ENCODE measurements around the gene FAM229A. TPM values are rescaled to one million over a fixed set of nuclear protein-coding genes. Genes with fewer than 3 reads are reported as not detected.

The FAM229A gene
- total RNA-seq, 1 donor from 2014 or later = 8.5 TPM

DNA sequence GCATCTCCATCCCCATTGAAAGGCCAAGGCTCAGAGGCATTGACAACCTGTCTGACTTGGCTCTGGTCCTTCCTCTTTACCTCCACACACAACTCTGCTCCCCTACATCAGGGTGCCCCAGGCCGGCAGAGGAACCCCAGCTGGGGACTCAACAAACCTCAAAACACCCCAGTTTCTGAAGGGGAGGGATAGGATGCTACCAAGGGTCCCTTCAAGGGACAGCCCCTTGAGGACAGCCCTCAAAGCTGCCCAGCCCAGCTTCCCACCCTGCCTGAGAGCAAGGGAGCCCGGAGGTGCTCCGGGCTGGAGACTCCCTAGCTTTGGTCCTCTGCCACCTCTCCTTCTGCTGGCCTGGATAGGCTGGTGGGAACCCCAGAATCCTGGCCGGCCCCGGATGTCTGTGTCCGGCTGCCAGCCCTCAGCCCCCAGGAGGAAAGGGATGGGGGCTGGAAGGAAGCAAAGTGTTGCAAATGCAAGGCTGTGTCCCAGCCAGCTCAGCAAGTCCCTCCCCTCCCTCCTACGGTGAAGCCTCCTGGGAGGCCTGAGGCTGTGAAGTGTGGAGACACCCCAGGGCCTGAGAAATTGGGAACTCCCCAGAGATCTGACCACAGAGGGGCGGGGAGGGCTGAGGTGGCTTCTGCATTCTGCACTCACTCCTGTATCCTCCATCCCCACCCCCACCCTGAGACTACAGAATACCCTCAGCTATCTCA is 25.2 kb downstream of the FAM229A start:
- H3K9me3 Mint-ChIP-seq (ENCODE audit: unreplicated experiment) = no peaks in the 10 kb centered on the region
- H3K36me3 Mint-ChIP-seq (ENCODE audit: unreplicated experiment) = peaks cover 9% of the 10 kb centered on the region
- H3K27me3 Mint-ChIP-seq (ENCODE audit: unreplicated experiment) = no peaks in the 10 kb centered on the region
- TF ChIP-seq, protein P1, sequence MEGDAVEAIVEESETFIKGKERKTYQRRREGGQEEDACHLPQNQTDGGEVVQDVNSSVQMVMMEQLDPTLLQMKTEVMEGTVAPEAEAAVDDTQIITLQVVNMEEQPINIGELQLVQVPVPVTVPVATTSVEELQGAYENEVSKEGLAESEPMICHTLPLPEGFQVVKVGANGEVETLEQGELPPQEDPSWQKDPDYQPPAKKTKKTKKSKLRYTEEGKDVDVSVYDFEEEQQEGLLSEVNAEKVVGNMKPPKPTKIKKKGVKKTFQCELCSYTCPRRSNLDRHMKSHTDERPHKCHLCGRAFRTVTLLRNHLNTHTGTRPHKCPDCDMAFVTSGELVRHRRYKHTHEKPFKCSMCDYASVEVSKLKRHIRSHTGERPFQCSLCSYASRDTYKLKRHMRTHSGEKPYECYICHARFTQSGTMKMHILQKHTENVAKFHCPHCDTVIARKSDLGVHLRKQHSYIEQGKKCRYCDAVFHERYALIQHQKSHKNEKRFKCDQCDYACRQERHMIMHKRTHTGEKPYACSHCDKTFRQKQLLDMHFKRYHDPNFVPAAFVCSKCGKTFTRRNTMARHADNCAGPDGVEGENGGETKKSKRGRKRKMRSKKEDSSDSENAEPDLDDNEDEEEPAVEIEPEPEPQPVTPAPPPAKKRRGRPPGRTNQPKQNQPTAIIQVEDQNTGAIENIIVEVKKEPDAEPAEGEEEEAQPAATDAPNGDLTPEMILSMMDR (IDR thresholded peaks at IDR 0.05) = no peak
- peak overlapping the region; percentile 51 for H3K4me3 Mint-ChIP-seq (ENCODE audit: unreplicated experiment)
- DNase-seq (ENCODE audit: extremely low spot score, unreplicated experiment) = no peak
- H3K27ac Mint-ChIP-seq (ENCODE audit: unreplicated experiment) = no peak overlapping the region
- H3K4me1 Mint-ChIP-seq (ENCODE audit: unreplicated experiment) = peaks cover 29% of the 10 kb centered on the region

DNA sequence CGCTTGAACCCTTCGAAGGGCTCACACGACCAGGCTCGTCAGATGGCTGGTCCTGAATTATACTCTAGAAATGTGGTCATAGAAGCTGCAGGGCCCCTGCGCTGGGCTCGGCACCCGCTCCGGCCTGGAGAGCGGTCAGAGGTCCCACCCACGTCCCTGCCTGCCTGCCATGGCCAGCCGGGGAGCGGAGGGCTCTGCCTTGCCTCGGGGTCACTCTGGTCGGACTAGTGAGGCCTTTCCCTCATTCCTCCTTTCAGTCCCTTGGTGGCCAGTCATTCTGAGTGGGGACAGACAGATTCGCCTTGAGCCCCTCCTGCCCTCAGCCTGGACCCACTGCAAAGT is 25.7 kb downstream of the FAM229A start:
- peaks cover 30% of the 10 kb centered on the region for H3K4me1 Mint-ChIP-seq (ENCODE audit: unreplicated experiment)
- TF ChIP-seq, protein P1 (IDR thresholded peaks at IDR 0.05) = no peak
- H3K9me3 Mint-ChIP-seq (ENCODE audit: unreplicated experiment) = no peaks in the 10 kb centered on the region
- H3K27me3 Mint-ChIP-seq (ENCODE audit: unreplicated experiment) = no peaks in the 10 kb centered on the region
- H3K27ac Mint-ChIP-seq (ENCODE audit: unreplicated experiment) = no peak overlapping the region
- peaks cover 14% of the 10 kb centered on the region for H3K36me3 Mint-ChIP-seq (ENCODE audit: unreplicated experiment)
- H3K4me3 Mint-ChIP-seq (ENCODE audit: unreplicated experiment) = peak overlapping the region; percentile 51
- no peak for DNase-seq (ENCODE audit: extremely low spot score, unreplicated experiment)

- TF ChIP-seq, protein P1 (IDR thresholded peaks at IDR 0.05) = no peak
- Mint-ChIP-seq H3K4me1 (ENCODE audit: unreplicated experiment) (peaks cover 30% of the 10 kb centered on the region), H3K36me3 (ENCODE audit: unreplicated experiment) (peaks cover 18% of the 10 kb centered on the region), H3K9me3 (ENCODE audit: unreplicated experiment) (no peaks in the 10 kb centered on the region), H3K27ac (ENCODE audit: unreplicated experiment) (peak within 1 kb of the TSS; percentile 71), H3K27me3 (ENCODE audit: unreplicated experiment) (no peaks in the 10 kb centered on the region), H3K4me3 (ENCODE audit: unreplicated experiment) (peak within 1 kb of the TSS; percentile 92)
- peak; percentile 93 for DNase-seq (ENCODE audit: extremely low spot score, unreplicated experiment)
Observed at GRCh38 chr1:32335790-32336590, 26.3 kb downstream of the FAM229A start, which contains the start of gene MARCKSL1. TSS of gene MARCKSL1 (minus strand) at chr1:32336233. CDS start at chr1:32336033, 200 bp downstream.

- TF ChIP-seq, protein P1 (IDR thresholded peaks at IDR 0.05) = no peak
- Mint-ChIP-seq H3K4me3 (ENCODE audit: unreplicated experiment) (peak overlapping the region; percentile 92), H3K9me3 (ENCODE audit: unreplicated experiment) (no peaks in the 10 kb centered on the region), H3K4me1 (ENCODE audit: unreplicated experiment) (peaks cover 30% of the 10 kb centered on the region), H3K36me3 (ENCODE audit: unreplicated experiment) (peaks cover 21% of the 10 kb centered on the region), H3K27ac (ENCODE audit: unreplicated experiment) (no peak overlapping the region), H3K27me3 (ENCODE audit: unreplicated experiment) (no peaks in the 10 kb centered on the region)
- no peak for DNase-seq (ENCODE audit: extremely low spot score, unreplicated experiment)
Observed at GRCh38 chr1:32335535-32335789, 26.8 kb downstream of the FAM229A start.

DNA sequence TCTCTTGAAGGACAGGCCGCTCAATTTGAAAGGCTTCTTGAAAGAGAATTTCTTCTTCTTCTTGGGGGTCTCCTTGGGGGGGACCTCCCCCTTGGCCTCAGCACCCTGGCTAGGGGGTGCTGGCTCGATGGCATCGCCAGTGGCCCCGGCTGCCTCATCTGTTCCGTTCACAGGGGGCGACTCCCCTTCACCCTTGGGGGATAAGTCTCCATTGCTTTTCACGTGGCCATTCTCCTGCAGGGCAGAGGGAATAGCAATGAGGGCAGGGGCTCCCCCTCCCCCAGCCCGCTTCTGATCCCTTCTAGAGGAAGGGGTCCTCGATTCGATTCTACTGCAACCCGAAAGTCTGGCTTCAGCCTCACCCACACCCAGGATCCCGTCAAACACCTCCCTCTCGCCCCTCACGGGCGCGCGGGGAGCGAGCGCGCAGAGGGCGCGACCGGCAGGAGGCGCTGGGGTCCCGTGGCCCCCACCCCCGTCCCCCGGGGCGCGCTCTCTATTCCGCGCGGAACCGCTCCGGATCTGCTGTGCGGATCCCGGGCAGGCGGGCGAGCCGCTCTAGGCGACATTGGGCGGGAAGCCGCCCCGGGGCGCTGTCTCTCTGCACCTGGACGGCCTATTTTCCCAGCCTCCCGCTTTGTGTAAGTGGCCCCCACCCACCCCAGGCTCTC is 27.3 kb downstream of the FAM229A start:
- DNase-seq (ENCODE audit: extremely low spot score, unreplicated experiment) = no peak
- Mint-ChIP-seq H3K4me3 (ENCODE audit: unreplicated experiment) (peak overlapping the region; percentile 92), H3K9me3 (ENCODE audit: unreplicated experiment) (no peaks in the 10 kb centered on the region), H3K36me3 (ENCODE audit: unreplicated experiment) (peaks cover 21% of the 10 kb centered on the region), H3K27me3 (ENCODE audit: unreplicated experiment) (no peaks in the 10 kb centered on the region), H3K4me1 (ENCODE audit: unreplicated experiment) (peaks cover 30% of the 10 kb centered on the region), H3K27ac (ENCODE audit: unreplicated experiment) (peak overlapping the region; percentile 71)
- TF ChIP-seq, protein P1 (IDR thresholded peaks at IDR 0.05) = peak; percentile 82

Measured in osteocyte (in vitro differentiated cells).